ENCODE measurements around the gene FLNC.

DNA sequence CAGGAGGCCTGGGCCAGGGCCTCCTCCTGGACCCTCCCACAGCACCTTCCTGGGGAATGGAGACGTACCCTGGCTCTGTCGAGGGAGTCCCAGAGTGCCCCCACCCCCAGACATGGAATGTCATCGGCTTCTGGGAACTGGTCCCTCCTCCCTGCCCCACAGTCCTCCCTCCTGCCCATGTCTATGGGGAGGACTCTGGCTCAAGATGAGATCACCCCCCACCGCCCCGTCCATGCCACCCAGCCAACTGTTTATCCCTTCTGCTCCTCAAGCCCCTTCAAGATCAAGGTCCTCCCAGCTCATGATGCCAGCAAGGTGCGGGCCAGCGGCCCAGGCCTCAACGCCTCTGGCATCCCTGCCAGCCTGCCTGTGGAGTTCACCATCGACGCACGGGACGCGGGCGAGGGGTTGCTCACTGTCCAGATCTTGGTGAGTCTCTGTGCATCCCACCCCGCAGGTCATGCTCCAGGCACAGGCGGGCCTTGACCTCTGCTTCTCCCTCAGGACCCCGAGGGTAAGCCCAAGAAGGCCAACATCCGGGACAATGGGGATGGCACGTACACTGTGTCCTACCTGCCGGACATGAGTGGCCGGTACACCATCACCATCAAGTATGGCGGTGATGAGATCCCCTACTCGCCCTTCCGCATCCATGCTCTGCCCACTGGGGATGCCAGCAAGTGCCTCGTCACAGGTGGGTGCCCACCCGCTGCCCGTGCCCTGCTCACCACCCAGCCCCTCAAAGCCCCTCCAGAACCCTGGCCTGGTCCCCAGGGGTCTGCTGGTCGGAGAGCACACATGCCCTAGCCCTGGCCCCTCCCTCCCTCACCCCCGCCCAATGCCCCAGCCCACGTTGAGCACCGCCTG is 18.3 kb downstream of the FLNC start:
- no peak for TF ChIP-seq STAG1 (CRISPR knock-in tag; IDR thresholded peaks at IDR 0.05)
- TF ChIP-seq ZNF460 (CRISPR knock-in tag; IDR thresholded peaks at IDR 0.05; ENCODE audit: borderline replicate concordance), result no peak
- no peak for TF ChIP-seq ELK4 (CRISPR knock-in tag; IDR thresholded peaks at IDR 0.05; ENCODE audit: borderline replicate concordance)
- TF ChIP-seq, protein P1, sequence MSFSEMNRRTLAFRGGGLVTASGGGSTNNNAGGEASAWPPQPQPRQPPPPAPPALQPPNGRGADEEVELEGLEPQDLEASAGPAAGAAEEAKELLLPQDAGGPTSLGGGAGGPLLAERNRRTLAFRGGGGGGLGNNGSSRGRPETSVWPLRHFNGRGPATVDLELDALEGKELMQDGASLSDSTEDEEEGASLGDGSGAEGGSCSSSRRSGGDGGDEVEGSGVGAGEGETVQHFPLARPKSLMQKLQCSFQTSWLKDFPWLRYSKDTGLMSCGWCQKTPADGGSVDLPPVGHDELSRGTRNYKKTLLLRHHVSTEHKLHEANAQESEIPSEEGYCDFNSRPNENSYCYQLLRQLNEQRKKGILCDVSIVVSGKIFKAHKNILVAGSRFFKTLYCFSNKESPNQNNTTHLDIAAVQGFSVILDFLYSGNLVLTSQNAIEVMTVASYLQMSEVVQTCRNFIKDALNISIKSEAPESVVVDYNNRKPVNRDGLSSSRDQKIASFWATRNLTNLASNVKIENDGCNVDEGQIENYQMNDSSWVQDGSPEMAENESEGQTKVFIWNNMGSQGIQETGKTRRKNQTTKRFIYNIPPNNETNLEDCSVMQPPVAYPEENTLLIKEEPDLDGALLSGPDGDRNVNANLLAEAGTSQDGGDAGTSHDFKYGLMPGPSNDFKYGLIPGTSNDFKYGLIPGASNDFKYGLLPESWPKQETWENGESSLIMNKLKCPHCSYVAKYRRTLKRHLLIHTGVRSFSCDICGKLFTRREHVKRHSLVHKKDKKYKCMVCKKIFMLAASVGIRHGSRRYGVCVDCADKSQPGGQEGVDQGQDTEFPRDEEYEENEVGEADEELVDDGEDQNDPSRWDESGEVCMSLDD (CRISPR knock-in tag; IDR thresholded peaks at IDR 0.05; ENCODE audit: borderline replicate concordance), result no peak
- TF ChIP-seq MYNN (CRISPR knock-in tag; IDR thresholded peaks at IDR 0.05; ENCODE audit: low read depth), result no peak
- TF ChIP-seq AKNA (CRISPR knock-in tag; IDR thresholded peaks at IDR 0.05; ENCODE audit: borderline replicate concordance), result no peak
- no peak for TF ChIP-seq ZNF441 (CRISPR knock-in tag; IDR thresholded peaks at IDR 0.05; ENCODE audit: borderline replicate concordance)
- no peak for TF ChIP-seq EP300 (IDR thresholded peaks at IDR 0.05; ENCODE audit: low read depth in 2 of 2, low read length in 2 of 2)
- TF ChIP-seq EP300 (CRISPR knock-in tag; IDR thresholded peaks at IDR 0.05; ENCODE audit: borderline replicate concordance), result no peak
- TF ChIP-seq ZBTB2 (CRISPR knock-in tag; IDR thresholded peaks at IDR 0.05; ENCODE audit: low read depth), result no peak
